Progenitor cell of endocrine pancreas (in vitro differentiated cells): ENCODE data around the gene CDNF. TPM values are rescaled to one million over a fixed set of nuclear protein-coding genes. Genes with fewer than 3 reads are reported as not detected.

ENCODE experiments used
- DNase-seq: peaks from one replicate; pipeline ENCODE4 v3.0.0; 2021; ENCODE audit warnings: low spot score; ENCODE audit not compliant: unreplicated experiment
- H3K27ac Mint-ChIP-seq: 2 replicates; pipeline ENCODE4 v1.8.0; 2021; ENCODE audit warnings: mild to moderate bottlenecking, moderate library complexity, mixed read lengths
- H3K27me3 Mint-ChIP-seq: 2 replicates; pipeline ENCODE4 v1.8.0; 2021; ENCODE audit warnings: mixed read lengths
- H3K36me3 Mint-ChIP-seq: 2 replicates; pipeline ENCODE4 v1.8.0; 2022; ENCODE audit warnings: mixed read lengths; ENCODE audit not compliant: insufficient read depth
- H3K4me1 Mint-ChIP-seq: 2 replicates; pipeline ENCODE4 v1.8.0; 2021; ENCODE audit warnings: low read depth, mixed read lengths
- H3K4me3 Mint-ChIP-seq: 2 replicates; pipeline ENCODE4 v1.8.0; 2021; ENCODE audit warnings: low read depth, mild to moderate bottlenecking, moderate library complexity, mixed read lengths
- H3K9me3 Mint-ChIP-seq: 2 replicates; pipeline ENCODE4 v1.8.0; 2021; ENCODE audit warnings: low read depth, mixed read lengths
- total RNA-seq: library from RNA; stranded (reverse); gene quantifications from 2 replicates; pipeline ENCODE4 v1.2.1, GENCODE V29; 2021
- TF ChIP-seq, protein P1 (sequence below): fragments of 200-600 bp; sonication (generic); IDR thresholded peaks from one replicate; pipeline ENCODE4 v1.5.0; 2021; ENCODE audit warnings: antibody characterized with exemption, mild to moderate bottlenecking; ENCODE audit not compliant: unreplicated experiment

The CDNF gene
- total RNA-seq, 1 donor from 2014 or later = 2.3 TPM

DNA sequence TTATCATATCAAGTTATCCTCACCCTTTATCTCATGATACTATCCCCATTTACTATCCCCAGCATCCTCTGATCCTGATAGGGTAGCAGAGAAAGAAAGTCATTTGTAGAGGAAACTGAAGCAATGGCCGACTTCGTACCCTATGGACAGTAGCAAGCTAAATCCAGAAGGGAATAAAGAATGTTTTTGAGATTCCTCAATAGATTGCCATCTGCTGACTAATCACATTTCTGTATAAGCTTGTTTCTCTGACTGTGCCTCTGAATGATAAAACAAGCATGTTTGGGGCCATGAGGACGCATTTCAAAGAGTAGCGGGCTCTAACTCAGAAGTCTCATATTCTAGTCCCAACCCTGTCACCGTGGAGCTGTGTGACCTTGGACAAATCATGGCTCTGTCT, 49.9 kb downstream of the CDNF start:
- Mint-ChIP-seq H3K4me1 (no peaks in the 10 kb centered on the region), H3K27me3 (no peaks in the 10 kb centered on the region), H3K36me3 (no peaks in the 10 kb centered on the region), H3K27ac (no peak overlapping the region), H3K9me3 (peaks cover 5% of the 10 kb centered on the region), H3K4me3 (no peak overlapping the region)
- DNase-seq = no peak
- TF ChIP-seq, protein P1, sequence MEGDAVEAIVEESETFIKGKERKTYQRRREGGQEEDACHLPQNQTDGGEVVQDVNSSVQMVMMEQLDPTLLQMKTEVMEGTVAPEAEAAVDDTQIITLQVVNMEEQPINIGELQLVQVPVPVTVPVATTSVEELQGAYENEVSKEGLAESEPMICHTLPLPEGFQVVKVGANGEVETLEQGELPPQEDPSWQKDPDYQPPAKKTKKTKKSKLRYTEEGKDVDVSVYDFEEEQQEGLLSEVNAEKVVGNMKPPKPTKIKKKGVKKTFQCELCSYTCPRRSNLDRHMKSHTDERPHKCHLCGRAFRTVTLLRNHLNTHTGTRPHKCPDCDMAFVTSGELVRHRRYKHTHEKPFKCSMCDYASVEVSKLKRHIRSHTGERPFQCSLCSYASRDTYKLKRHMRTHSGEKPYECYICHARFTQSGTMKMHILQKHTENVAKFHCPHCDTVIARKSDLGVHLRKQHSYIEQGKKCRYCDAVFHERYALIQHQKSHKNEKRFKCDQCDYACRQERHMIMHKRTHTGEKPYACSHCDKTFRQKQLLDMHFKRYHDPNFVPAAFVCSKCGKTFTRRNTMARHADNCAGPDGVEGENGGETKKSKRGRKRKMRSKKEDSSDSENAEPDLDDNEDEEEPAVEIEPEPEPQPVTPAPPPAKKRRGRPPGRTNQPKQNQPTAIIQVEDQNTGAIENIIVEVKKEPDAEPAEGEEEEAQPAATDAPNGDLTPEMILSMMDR = no peak

DNA sequence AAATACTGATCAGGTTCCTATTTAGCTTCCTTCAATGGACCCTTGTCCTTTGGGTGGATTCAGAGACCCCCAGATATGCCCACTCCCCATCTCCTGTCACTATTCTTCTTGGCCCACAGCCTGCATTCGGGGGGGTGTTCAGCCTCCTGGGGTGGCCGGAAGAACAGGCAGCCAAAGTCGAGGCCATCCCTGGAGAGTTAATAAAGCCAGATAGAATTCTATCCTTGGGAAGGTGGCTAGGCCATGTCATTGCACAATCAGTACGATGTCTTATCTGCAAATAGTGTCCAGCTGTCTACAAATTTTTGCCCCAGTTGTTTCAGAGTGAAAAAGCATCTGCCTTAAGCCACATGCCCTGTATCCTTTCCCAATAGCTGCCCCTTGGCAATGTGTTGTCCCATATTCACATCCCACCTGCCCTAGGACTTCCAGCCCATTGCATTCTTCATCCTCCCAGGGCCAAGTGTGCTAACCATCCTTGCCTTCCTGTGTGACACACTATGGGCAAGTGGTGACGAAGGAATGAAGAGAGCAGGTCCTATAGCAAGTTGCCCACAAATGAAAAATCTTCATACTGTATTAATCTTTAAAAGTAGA, 53.3 kb downstream of the CDNF start:
- Mint-ChIP-seq H3K4me3 (no peak overlapping the region), H3K27ac (no peak overlapping the region), H3K27me3 (no peaks in the 10 kb centered on the region), H3K4me1 (peaks cover 4% of the 10 kb centered on the region), H3K36me3 (no peaks in the 10 kb centered on the region), H3K9me3 (peaks cover 5% of the 10 kb centered on the region)
- TF ChIP-seq, protein P1 = no peak
- DNase-seq = no peak

DNA sequence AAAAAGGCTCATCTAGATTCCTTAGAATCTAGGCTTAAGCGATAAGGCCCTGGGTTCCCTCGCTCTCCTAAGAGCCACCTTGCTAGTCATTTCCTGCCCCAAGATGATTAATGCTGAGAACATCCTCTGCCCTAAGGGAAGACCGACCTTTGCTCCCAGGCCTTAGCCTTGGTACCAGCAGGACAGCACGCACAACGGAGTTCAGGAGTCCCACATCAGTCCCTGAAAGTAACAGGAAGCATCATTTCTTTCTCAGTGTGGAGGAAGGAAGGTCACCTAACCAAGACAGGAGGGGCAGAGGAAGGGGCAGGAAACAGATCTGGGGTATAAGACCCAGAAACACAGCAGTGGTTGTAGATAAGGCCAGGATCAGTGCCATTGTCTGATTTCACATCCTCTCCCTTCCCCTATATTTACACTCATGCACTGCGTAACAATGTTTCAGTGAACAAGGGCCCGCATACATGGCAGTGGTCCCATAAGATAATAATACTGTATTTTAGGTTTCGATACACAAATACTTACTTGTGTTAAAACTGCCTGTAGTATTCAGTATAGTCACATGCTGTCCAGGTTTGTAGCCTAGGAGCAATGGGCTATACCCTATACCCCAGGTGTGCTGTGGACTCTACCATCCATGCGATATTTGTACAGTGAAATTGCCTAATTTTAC, 55.0 kb downstream of the CDNF start:
- Mint-ChIP-seq H3K27me3 (no peaks in the 10 kb centered on the region), H3K4me1 (peaks cover 11% of the 10 kb centered on the region)

DNA sequence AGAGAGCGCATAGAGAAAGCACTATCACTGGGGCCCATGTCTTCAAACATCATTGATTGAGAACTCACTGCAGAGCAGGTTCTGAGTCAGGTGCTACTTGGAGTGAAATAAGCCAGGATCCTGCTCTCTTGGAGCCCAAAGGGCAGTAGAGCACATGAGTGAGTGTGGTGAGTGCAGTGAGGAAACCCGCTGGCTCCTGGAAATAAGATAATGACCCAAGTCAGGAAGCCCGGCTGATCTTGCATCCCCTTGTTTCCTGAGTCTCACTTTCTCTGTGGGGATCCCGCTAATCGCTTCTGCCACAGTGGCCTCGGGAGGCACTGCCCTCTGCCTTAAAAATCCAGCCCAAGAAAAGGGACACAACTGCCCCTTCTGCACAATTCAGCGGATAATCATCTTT, 56.1 kb downstream of the CDNF start:
- Mint-ChIP-seq H3K36me3 (no peaks in the 10 kb centered on the region), H3K27ac (no peak overlapping the region), H3K9me3 (peaks cover 5% of the 10 kb centered on the region), H3K4me1 (peaks cover 11% of the 10 kb centered on the region), H3K27me3 (no peaks in the 10 kb centered on the region), H3K4me3 (no peak overlapping the region)
- TF ChIP-seq, protein P1 = no peak
- DNase-seq = no peak

More for the DNA sequence above, 55.0 kb downstream of the CDNF start:
- H3K9me3 Mint-ChIP-seq = peaks cover 5% of the 10 kb centered on the region
- no peaks in the 10 kb centered on the region for H3K36me3 Mint-ChIP-seq
- DNase-seq = no peak
- no peak overlapping the region for H3K27ac Mint-ChIP-seq
- no peak overlapping the region for H3K4me3 Mint-ChIP-seq
- TF ChIP-seq, protein P1 = no peak

DNA sequence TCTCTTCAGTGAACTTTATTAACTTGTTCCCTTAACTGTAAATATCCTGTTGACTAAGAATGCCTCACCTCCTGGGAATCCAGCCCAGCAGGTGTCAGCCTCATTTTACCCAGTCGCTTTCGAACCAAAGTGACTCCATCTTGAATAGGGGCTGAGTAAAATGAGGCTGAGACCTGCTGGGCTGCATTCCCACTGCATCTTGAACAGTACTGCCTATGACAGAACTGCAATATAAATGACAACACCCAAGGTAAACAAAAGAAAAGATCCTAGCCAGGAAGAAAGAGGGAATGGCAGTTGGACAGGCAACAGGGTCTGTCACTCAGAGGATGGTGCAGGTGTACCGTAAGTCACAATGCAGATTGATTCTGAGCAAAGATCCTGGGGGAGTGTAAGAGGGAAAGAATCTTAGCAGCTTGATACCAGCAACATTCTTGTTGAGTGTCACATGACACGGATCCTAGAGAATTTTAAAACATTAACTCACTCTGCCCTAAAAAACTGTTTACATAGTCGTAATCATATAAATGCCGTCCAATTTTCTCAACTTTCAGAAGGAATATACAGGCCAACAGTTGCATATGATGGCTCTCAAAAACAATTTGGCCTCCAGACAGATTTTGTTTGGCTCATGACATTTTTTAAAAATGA, 58.7 kb downstream of the CDNF start:
- H3K36me3 Mint-ChIP-seq = no peaks in the 10 kb centered on the region
- DNase-seq = no peak
- H3K27ac Mint-ChIP-seq = peak overlapping the region; percentile 10
- peaks cover 11% of the 10 kb centered on the region for H3K4me1 Mint-ChIP-seq
- H3K4me3 Mint-ChIP-seq = no peak overlapping the region
- no peaks in the 10 kb centered on the region for H3K27me3 Mint-ChIP-seq
- H3K9me3 Mint-ChIP-seq = peaks cover 5% of the 10 kb centered on the region
- TF ChIP-seq, protein P1 = no peak
